Stimulated activated CD4-positive, alpha-beta T cell treated with anti-CD3 and anti-CD28 coated beads, Interleukin-2, amount 100 ng/mL, for 48 hours (primary cell): ENCODE results near the gene PHF14.
"Not testable (repeated sequence)": the region's sequence is repeated elsewhere in the genome, so short reads cannot be mapped to it uniquely, and the experiment has no call there.

Experiments
- DNase-seq, 2 donors: peaks; one replicate each; pipeline ENCODE4 v3.0.0-alpha.2; 2020

Gene PHF14, protein sequence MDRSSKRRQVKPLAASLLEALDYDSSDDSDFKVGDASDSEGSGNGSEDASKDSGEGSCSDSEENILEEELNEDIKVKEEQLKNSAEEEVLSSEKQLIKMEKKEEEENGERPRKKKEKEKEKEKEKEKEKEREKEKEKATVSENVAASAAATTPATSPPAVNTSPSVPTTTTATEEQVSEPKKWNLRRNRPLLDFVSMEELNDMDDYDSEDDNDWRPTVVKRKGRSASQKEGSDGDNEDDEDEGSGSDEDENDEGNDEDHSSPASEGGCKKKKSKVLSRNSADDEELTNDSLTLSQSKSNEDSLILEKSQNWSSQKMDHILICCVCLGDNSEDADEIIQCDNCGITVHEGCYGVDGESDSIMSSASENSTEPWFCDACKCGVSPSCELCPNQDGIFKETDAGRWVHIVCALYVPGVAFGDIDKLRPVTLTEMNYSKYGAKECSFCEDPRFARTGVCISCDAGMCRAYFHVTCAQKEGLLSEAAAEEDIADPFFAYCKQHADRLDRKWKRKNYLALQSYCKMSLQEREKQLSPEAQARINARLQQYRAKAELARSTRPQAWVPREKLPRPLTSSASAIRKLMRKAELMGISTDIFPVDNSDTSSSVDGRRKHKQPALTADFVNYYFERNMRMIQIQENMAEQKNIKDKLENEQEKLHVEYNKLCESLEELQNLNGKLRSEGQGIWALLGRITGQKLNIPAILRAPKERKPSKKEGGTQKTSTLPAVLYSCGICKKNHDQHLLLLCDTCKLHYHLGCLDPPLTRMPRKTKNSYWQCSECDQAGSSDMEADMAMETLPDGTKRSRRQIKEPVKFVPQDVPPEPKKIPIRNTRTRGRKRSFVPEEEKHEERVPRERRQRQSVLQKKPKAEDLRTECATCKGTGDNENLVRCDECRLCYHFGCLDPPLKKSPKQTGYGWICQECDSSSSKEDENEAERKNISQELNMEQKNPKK

DNA sequence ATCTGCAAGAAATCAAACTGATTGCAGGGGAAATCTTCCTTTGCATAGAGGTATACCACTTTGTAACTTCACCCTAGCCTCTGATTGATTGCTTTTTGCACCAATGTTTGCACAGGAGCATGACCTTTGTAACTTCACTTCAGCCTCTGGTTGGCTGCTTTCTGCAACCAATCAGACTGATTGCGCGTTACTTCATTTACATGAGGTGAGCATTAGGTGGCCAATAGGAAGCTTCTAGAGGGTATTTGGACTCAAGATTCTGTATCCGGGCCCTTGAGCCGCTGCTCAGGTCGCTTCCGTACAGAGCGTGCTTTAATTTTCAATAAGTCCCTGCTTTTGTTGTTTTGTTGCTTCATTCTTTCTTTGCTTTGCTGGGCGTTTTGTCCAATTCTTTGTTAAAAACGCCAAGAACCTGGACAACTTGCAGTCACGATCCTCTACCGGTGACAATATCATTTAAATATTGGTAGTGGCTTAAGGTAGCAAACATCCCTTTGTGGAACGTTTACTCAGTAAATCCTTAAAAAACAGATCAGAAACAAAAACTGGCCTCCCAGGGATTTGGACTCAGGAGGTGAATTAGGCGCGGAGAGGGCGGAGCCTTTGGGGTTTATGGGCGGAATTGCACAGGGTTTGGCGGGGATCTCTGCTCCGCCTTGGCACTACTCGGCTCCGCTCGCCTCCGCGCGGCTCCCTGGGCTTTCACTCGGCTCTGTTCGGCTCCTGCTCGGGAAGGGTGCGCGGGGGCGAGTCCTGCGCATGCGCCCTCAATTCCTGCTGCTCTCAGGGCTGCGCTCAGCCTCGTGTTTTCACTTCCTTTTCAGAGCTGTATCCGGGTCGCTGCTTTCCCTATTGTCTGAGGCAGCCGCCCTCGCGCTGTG is at the start of gene PHF14:
PHF14 (plus strand) TSS at position 812 of the 881 bp plus-strand sequence. CDS start 452 bp downstream, outside the sequence.
- DNase-seq, result peak; percentile 88 to 91

DNA sequence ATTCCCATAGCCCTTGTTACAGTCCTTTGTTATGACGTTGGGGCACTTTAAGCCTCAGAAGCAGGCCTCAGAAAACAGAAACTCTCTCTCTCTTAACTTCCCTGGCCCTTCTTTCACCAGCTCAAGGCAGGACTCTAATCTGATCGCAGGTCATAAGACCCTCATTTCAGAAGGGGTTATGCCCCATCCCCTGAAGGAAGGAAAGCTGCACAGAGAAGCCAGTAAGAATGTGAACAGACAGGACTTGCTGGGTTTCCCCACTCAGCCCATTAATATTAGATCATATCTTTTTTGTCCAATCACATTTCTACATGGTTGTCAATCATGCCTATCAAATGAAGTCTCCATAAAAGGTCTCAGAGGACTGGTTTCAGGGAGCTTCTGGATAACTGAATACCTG is 49.3 kb upstream of the PHF14 start:
- DNase-seq, result no peak

DNA sequence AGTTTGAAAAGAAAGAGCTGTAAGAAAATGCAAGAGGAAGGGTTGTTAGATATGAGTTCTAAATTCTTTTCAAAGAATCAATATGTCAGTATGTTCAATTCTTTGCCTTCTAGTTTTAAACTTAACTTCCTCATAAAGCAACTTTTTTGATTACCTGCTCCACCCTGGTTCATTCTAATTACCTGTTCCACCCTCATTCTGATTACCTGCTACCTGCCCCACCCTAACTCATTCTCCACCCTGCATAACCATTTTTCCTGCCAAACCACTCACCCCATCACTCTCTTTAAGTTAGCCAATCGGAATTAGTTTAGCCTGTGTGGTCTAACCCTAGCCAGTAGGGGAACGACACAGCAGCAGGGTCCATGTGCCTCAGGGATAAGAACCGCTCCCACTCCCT is 45.5 kb upstream of the PHF14 start:
- not testable (repeated sequence) for DNase-seq

DNA sequence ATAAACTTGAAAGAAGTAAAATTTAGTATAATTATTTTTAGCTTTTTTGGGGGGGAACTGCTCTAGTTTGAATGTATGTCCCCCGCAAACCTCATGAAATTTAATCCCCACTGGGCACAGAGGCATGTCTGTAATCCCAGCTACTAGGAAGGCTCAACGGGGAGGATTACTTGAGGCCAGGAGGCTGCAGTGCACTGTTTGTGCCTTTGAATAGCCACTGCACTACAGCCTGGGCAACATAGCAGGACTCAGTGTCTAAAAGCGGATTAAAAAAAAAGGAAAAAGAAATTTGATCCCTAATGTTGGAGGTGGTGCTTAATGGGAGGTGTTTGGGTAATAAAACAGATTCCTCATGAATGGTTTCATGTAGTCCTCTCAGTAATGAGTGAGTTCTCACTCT is 43.1 kb upstream of the PHF14 start:
- no peak for DNase-seq

DNA sequence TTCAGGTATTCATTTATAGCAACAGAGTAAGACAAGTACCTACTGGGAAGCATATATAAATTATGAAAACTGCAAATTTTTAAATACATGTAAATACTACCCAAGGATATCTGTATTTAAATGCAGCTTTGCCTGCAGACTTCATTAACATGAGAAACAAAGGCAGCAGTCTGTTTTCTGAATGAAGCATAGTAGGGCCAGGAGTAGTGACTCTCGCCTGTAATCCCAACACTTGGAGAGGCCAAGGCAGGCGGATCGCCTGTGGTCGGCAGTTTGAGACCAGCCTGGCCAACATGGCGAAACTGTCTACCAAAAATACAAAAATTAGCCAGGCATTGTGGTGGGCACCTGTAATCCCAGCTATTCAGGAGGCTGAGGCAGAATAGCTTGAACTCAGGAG is 42.5 kb upstream of the PHF14 start:
- no peak for DNase-seq

DNA sequence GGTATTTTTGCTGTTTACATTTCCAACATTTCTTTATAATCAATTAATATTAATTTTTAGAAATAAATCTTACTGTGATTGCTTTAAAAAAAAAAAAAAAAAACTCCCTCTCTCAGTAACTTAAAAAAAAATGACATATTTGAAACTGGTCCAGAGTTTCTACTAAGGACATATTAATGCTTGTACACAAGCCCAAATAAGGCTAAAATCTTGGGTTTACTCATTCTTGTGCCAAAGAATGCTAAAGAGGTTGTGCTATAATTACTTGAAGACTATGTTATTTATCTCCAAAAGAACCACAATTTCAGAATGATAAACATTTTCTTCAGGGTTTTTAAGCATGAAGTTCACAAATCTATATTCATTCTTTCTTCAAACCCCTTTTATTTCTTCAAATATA is 39.4 kb upstream of the PHF14 start:
- no peak for DNase-seq

DNA sequence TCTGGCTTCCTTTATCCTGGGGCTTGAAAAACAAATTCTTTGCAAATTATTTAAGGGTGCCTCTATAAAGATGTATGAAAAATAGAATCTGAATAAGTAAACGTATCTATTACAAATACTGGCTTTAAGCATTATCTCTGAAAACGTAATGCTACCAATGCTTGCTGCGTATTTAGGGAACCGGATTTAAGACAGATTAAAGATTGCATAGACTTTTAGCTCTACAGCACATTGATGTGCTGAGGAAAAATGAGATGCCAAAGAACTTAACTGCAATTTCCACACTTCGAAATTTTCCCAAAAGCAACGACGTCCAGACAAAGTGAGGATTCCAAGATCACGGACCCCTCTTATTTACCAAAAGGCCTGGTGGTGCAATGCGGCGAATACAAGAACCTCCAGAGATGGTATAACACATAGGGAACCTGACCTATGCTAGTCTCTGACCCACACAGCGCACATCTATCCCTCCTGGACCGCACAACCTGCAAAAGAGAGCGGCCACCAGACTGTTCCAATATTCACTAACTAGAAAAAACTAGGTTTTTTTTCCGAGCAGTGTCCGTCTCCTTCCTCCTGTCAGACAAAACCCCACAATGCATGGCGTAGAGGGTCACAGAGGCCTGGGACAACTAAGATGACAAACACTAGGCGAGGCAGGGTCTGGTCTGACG is 34.3 kb upstream of the PHF14 start:
- no peak for DNase-seq

DNA sequence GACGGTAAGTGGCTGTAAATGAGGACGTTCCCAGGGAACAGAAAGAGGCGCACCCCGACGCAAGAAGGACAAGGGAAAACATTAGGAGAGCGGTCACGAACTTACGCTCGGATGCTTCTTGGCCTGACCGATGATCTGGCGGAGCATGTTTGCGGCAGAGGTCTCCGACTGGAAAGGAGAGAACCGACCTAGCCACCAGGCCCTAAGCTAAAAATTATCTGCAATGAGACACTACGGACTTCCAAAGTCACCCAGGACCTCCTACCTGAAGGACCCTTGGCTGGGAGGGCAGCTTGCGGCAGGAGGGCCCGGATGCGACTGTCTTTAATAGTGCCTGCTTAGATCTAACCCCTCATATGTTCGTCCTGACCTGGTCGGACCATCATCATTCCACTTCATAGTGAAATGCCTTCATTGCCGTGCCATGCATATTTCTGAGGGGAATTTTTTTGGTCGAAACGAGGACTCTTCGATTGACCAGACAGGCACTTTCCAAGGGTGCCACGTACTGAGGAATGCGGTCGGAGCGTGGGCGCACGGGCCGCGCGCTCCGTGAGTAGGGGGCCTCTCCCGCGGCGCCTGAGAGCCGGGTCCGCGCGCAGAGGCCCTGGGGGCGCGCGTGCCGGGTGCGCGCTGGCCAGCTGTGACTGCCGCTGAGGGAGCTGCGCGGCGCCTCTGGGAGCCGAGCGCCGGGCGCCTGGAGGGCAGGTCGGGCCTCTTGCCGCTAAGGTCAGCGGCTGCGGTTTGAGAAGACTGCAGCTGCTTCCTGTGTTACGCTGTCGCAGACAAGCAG is 33.6 kb upstream of the PHF14 start:
- peak; percentile 73 to 83 for DNase-seq

DNA sequence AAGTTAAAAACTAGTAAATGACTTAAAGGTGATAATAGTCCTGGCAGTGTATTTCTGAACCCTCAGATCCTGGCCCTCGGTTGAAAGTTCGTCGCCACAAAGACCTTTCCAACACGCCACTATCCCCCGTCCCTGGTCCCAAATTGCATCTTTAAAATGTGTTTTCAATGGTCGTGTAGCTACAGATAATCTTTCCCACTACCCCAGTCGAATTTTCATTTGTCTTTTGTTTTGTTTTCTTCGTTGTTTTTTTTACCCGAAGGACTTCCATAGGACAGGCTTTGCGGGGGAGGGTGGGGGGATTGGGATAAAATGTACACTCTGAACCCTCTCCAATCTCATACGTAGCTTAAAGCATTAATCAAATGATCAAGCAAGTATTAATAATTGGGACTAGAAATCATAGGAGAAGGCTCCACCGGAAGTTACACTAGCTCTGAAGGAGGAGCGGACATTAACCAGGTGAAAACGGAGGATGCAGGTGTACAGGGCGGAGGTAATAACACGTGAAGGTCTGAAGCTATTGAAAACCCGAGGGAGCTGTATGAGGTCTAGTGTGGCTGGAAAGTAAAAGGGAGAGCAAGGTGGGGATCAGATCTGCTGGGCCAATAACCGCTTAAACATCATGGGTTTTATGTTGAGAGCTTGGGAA is 32.8 kb upstream of the PHF14 start:
- peak in 1 of 2 donors; percentile 8 for DNase-seq

DNA sequence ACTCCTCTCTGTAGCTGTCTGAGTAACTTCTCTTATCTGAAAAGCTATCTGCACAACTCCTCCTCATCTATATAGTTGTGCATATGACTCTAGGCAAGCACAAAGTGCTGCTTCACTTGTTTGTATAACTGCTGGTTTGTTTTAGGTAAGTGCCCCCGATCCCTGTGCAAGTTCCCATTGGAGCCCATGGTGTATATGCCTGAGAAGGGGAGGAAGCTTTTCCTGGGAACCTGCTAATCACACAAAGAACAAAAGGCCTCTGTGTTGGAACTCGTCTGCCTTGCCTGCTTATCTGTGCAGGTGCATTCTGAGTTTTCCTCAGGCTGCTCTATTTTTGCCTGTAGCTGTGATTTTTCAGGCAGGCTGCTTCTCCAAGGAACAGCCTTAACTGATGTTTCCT is 23.2 kb upstream of the PHF14 start:
- no peak for DNase-seq

DNA sequence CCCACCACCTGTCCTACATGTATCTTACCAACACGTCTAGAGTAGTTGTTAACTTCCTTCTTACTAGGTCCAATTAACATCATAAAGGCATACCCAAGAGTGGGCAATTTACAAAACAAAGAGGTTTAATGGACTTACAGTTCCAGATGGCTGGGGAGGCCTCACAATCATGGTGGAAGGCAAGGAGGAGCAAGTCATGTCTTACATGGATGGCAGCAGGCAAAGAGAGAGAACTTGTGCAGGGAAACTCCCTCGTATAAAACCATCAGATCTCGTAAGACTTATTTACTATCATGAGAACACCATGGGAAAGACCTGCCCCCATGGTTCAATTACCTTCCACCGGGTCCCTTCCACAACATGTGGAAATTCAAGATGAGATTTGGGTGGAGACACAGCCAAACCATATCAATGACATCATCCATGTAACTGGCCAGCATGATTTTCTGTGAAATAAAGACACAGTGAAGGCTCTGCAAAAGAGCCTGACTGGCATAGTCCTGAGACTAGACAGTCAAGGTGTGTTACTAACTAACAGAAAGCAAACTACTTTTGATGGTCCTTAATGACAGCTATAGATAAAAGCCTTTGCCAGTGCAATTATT is 22.6 kb upstream of the PHF14 start:
- not testable (repeated sequence) for DNase-seq

DNA sequence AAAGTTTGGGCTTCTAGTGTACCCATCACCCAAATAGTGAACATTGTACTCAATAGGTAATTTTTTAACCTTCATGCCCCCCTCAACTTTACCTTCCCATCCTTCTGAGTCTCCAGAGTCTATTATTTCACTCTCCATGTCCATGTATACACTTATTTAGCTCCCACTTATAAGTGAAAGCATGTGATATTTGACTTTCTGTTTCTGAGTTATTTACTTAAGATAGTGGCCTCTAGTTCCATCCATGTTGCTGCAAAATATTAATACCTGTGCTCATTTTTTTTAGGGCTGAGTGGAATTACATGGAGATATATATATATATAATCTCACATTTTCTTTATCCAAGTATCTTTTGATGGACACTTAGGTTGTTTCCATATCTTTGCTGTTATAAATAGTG is 21.1 kb upstream of the PHF14 start:
- DNase-seq, result no peak

DNA sequence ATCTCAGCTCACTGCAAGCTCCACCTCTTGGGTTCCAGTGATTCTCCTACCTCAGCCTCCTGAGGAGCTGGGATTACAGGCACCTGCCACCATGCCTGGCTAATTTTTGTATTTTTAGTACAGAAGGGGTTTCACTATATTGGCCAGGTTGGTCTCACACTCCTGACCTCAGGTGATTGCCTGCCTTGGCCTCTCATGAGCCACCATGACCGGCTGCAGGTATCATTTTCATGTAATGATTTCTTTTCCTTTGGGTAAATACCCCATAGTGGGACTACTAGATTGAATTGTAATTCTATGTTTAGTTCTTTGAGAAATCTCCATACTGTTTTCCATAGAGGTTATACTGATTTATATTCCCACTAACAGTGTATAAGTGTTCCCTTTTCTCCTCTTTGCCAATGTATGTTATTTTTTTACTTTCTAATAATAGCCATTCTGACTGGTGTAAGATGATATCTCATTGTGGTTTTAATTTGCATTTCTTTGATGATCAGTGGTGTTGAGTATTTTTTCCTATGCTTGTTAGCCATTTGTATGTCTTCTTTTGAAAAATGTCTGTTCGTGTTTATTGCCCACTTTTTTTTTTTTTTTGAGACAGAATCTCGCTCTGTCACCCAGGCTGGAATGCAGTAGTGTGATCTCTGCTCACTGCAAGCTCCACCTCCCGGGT is 20.5 kb upstream of the PHF14 start:
- DNase-seq, result not testable (repeated sequence)

DNA sequence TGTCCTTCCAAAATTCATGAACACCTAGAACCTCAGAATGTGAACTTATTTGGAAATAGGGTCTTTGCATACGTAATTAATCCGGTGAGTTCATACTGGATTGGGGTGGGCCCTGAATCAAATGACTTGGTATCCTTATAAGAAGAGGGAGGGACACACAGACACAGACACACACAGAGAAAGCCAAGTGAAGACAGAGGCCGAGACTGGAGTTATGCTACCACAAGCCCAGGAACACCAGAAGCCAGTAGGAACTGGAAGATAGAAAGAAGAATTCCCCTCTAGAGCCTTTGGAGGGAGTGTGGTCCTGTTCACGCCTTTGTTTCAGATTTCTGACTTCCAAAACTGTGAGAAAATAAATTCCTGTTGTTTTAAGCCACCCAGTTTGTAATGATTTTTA is 17.1 kb upstream of the PHF14 start:
- DNase-seq, result no peak

DNA sequence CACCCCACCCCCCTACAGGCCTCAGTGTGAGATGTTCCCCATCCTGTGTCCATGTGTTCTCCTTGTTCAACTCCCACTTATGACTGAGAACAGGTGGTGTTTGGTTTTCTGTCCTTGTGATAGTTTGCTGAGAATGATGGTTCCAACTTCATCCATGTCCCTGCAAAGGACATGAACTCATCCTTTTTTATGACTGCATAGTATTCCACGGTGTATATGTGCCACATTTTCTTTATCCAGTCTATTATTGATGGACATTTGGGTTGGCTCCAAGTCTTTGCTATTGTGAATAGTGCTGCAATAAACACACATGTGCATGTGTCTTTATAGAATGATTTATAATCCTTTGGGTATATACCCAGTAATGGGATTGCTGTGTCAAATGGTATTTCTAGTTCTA is 13.4 kb upstream of the PHF14 start:
- DNase-seq, result not testable (repeated sequence)

DNA sequence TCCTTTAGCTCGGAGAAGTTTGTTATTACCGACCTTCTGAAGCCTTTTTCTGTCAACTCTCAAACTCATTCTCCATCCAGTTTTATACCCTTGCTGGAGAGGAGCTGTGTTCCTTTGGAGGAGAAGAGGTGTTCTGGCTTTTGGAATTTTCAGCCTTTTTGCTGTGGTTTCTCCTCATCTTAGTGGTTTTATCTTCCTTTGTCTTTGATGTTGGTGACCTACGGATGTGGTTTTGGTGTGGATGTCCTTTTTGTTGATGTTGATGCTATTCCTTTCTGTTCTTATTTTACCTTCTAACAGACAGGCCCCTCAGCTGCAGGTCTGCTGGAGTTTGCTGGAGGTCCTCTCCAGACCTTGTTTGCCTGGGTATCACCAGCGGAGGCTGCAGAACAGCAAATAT is 8.7 kb upstream of the PHF14 start:
- not testable (repeated sequence) for DNase-seq

DNA sequence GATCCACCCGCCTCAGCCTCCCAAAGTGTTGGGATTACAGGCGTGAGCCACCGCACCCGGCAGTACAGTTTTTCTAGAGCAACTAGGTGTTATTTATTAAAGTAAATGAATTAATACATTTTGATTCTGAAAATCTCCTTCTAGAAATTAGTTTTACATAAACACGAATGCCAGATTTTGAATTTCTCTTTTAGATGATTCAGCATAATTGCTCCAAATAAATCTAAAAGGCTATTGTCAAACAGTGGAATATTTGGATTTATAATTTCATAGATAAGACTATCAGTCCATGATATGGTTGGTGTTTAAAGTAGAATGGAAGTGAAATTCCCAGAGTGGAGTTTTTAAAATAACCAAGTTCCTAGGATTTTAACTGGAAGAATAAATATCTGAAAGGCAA is 1.5 kb upstream of the PHF14 start:
- no peak for DNase-seq

DNA sequence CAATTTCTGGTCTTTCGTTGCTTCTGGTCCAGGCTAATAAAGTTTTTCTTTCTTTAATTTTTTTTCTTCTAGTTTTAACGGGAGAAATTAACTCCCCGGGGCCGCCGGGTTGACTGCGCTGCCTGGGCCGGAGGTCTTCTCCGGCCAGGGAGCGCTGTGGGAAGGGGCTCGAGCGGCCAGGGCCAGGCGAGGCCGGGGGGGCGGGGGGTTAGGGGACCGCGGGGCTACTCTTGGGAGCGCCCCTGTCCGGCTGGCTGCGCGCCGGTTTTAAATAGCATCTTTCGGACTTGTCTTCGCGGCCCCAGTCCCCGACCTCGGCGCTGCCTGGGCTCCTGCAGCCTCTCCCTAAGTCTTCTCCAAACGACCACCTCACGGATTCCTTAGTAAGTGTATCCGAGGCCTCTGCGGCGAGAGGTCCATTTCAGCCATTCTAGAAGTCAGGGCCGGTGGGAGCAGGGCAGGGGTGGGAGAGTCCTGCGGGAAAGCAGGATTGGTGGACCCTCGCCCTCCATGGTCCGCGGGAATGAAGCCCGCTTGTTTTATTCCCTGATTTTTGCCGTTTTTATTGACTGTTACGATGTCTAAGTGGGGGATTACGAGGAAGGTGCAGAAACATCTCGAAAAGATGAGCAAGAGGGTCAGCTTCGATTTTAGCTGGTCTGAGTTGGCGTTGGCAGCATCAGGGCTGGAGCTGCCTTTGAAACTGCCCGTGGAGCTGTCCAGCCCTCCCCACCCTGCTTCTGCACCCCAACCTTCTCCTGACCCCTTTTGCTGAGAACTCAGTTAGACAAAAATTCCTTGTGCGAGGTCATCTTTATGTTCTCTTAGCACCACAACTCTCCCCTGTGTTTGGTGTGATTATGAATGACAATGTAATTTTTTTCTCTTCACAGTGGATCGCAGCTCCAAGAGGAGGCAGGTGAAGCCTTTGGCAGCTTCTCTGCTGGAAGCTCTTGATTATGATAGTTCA is 555 bp downstream of the PHF14 start:
- peak; percentile 3 to 15 for DNase-seq

DNA sequence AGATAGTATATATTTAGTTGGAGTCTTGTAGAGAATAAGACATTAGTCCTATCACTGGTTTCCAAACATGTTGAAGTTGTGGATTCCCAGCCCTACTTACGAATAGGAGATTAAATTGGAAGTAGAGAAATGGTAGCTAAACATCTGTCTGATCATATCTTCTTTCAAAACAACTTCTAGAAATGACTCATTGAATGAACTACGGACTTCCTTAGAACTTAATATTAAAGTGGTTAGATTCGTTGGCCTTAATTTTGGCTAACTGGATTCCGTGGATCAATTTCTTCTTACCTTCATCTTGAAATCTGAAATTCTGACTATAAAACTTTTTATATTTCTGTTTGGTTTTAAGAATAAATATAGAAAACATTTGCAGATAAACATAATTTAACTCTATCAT is 3.4 kb downstream of the PHF14 start:
- no peak for DNase-seq
